Measurements from ENCODE around the gene CNKSR3.

CNKSR3 gene

GRCh38 chr6:154345811-154346210, 164.7 kb downstream of the CNKSR3 start:
- Mint-ChIP-seq H3K27ac (no peak overlapping the region), H3K4me3 (no peak overlapping the region), H3K4me1 (no peaks in the 10 kb centered on the region), H3K36me3 (no peaks in the 10 kb centered on the region), H3K27me3 (no peaks in the 10 kb centered on the region), H3K9me3 (peaks cover 3% of the 10 kb centered on the region)
- no peak for ATAC-seq

GRCh38 chr6:154343473-154344308, 166.8 kb downstream of the CNKSR3 start:
- ATAC-seq, result no peak
- H3K4me1 Mint-ChIP-seq, result no peaks in the 10 kb centered on the region
- H3K4me3 Mint-ChIP-seq, result no peak overlapping the region
- no peaks in the 10 kb centered on the region for H3K27me3 Mint-ChIP-seq
- peaks cover 3% of the 10 kb centered on the region for H3K9me3 Mint-ChIP-seq
- H3K27ac Mint-ChIP-seq, result no peak overlapping the region
- H3K36me3 Mint-ChIP-seq, result no peaks in the 10 kb centered on the region

GRCh38 chr6:154341871-154342270, 168.6 kb downstream of the CNKSR3 start:
- no peak overlapping the region for H3K4me3 Mint-ChIP-seq
- no peaks in the 10 kb centered on the region for H3K36me3 Mint-ChIP-seq
- ATAC-seq, result no peak
- no peaks in the 10 kb centered on the region for H3K27me3 Mint-ChIP-seq
- no peak overlapping the region for H3K27ac Mint-ChIP-seq
- no peaks in the 10 kb centered on the region for H3K4me1 Mint-ChIP-seq
- H3K9me3 Mint-ChIP-seq, result peaks cover 3% of the 10 kb centered on the region

- no peaks in the 10 kb centered on the region for H3K27me3 Mint-ChIP-seq
- no peak for ATAC-seq
- no peak overlapping the region for H3K4me3 Mint-ChIP-seq
- no peaks in the 10 kb centered on the region for H3K4me1 Mint-ChIP-seq
- H3K9me3 Mint-ChIP-seq, result peaks cover 3% of the 10 kb centered on the region
- no peaks in the 10 kb centered on the region for H3K36me3 Mint-ChIP-seq
- no peak overlapping the region for H3K27ac Mint-ChIP-seq
Observed at GRCh38 chr6:154341336-154341735, 169.1 kb downstream of the CNKSR3 start.

All from stimulated activated memory B cell treated with anti-CD40 and anti-IgM and Interleukin-4, amounts not matched to agents 10 μg/mL and 1 μg/mL and 100 μg/mL, for 72 hours (primary cell).